G401 (cell line): ENCODE results near the gene CAB39L. TPM values are rescaled to one million over a fixed set of nuclear protein-coding genes. Genes with fewer than 3 reads are reported as not detected.
A peak's percentile ranks its signal among the peaks of the same experiment; 100 is the strongest.

Experiments used
- DNase-seq: peaks from one replicate; pipeline ENCODE4 v3.0.0-alpha.2; 2015; ENCODE audit warnings: low spot score
- in situ Hi-C: cut with HindIII; loops from 2 replicates; pipeline ENCODE4 v1.10.0; 2016; ENCODE audit warnings: low sequenced_read_pairs, mixed read lengths
- total RNA-seq: library from RNA; depleted of rRNA; stranded (reverse); fragments of >200 nt; shearing (Covaris generic); gene quantifications from 2 replicates; pipeline ENCODE4 v1.2.3, GENCODE V29; 2014

Gene CAB39L
- total RNA-seq, 1 experiment from 2014 or later = 42.4 TPM

DNA sequence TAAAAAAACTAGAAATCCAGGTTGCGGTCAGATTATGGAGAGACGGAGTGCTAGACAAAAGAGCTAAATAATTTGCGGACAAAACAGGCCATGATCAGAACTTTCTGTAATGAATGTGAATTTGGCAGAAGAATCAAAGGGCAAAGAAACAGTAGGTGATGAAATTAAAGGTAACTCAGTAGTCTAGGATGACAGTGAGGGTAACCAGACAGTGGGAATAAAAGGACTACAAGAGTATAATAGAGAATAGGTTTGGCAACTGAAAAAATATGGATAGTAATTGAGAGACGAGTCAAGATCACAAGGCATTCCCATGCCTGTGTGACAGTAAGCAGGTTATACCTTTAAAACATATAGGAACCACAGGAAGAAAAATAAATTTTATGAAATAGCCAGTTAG lies 35.9 kb downstream of the CAB39L start:
- in situ Hi-C loops = no loop called here
- DNase-seq = no peak

DNA sequence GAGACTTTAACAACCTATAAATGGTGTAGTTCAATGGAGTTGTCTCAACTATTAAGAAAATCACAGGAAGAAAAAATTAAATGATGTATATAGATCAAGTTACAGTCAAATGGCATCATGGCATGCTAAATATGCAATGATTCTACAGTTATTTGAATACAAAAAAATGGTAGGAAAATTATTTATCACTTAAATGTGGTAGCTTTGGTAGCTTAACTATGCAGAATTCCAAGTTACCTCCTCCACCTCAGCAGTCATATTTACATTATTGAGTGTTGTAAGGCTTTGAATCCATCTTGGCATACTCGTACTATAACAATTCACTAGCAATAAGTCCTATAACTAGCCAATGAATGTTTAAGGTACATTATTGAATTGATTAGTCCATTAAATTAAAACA lies 36.8 kb downstream of the CAB39L start:
- DNase-seq = no peak
- in situ Hi-C loops = no loop called here

DNA sequence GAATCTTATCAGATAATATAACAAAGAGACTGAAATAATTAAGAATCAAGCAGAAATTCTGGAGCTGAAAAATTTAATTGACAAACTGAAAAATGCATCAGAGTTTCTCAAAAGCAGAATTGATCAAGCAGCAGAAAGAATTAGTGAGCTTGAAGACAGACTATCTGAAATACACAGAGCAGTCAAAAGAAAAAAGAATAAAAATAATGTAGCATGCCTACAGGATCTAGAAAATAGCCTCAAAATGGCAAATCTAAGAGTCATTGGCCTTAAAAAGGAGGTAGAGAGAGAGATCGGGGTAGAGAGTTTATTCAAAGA lies 39.2 kb downstream of the CAB39L start:
- DNase-seq = no peak
- in situ Hi-C loops = no loop called here

DNA sequence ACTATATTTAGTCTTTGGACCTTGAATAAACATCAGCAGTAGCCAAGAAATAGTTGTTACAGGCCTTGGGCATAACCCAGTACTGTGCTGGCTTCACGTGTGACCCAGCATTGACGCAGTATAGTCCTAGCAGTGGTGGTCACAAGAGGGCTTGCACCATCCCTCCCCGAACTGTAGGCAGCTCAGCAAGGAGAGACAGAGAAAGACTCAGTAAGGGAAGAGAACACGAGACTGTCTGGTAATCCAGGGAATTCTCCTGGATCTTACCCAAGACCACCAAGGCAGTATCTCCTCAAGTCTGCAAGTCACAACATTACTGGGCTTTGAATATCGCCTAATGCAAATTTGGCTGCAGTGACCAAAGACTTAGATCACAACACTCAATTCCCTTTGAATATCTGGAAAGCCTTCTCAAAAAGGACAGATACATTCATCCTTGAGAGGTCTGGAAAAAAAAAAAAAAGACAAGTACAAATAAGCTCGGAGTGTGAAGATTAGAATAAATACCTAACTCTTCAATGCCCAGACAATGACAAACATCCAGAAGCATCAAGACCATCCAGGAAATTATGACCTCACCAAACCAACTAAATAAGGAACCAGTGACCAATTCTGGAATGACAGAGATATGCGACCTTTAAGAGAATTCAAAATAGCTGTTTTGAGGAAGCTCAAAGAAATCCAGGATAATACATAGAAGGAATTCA lies 39.7 kb downstream of the CAB39L start:
- DNase-seq = no peak
- in situ Hi-C loops = no loop called here

GRCh38 chr13:49400755-49401659 lies 42.9 kb downstream of the CAB39L start:
- in situ Hi-C loops = no loop called here
- DNase-seq = peak; percentile 58

DNA sequence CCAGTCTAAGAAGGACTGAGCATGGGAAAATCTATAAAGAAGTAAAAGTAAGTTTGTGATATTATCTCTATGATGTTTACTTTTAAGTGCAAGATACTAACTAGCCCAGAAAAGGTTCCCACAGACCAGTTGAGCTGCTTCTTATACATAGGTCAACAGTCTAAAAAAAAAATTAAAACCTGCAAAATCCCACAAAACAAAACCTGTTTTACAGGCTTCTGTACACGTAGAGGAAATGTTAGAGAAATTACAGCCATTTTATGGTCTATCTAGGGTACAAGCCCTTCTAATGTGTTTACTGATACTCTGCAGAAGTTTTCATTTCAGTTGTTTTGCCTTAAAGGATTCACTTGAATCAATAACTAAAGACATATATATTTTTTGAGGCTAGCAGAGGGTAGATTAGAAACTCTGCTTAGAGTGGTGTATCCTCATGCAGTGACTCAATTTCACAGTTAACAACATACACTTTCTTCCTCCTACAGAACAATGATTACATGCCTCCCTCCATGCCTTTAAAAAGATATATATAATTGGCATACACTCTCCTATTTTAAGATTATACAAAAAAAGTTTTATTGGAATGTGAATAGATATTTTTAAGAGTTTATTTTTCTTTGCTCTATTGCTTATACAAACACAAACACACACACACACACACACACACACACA lies 43.9 kb downstream of the CAB39L start:
- in situ Hi-C loops = no loop called here
- no peak for DNase-seq

- in situ Hi-C loops = no loop called here
- no peak for DNase-seq
Observed at GRCh38 chr13:49395878-49396380, 47.9 kb downstream of the CAB39L start.

DNA sequence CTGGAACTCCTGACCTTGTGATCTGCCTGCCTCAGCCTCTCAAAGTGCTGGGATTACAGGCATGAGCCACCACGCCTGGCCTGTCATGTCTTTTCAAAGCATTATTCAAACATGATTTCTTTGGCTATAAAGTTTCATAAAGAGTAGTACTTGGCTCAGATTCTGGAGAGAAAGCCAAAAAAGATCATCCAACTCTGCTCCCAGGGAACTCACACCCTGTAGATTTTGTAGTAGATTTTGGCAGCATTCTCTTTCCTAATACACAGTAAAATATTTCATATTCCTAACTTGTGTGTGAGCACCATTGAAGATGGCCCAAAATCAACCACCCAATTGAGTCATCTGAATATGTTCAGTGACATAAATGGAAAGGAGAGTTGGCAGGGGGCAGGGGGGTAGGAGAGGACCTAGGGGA lies 48.4 kb downstream of the CAB39L start:
- in situ Hi-C loops = no loop called here
- no peak for DNase-seq

DNA sequence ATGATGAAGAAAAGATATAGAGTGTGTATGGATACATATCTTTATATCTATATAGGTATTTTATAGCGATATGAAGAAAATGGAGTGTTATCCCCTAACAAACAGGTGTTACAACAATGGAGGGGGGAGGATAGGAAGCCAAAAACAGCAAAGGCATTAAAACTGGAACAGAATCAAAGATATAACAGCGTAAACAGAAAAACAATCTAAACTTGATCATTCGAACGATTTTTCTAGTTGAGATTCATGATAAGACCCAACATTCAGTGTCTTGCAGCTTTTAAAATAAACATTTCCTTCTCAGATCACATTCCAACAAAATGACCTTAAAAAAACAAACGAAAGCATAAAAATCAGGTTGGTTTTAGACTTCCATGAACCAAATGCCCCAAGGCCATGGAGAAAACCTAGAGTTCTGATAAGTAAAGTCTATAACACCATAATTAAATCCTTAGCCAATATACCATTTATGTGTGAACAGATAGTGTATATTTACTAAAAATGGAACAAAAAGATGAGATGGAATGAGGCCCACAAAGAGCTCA lies 55.7 kb downstream of the CAB39L start:
- no peak for DNase-seq
- in situ Hi-C loops = no loop called here

DNA sequence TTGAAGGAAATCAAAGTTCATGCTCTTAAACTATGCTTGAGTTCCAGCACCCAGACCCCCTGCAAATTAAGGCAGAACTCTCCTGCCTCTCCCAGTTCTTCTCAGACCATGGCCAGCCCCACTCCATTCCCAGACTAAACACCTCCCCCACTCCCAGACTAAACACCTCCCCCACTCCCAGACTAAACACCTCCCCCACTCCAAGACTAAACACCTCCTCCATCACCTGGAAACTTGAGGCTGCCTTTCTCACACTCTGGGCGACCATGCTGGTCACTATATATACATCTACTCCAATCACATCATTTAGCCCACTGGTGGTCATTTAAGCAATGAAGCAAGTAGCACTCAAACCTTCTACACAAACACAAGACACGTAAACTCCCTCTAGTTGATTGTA lies 57.2 kb downstream of the CAB39L start:
- DNase-seq = no peak
- in situ Hi-C loops = no loop called here

GRCh38 chr13:49376121-49376520 lies 67.7 kb downstream of the CAB39L start:
- in situ Hi-C loops = no loop called here
- no peak for DNase-seq

DNA sequence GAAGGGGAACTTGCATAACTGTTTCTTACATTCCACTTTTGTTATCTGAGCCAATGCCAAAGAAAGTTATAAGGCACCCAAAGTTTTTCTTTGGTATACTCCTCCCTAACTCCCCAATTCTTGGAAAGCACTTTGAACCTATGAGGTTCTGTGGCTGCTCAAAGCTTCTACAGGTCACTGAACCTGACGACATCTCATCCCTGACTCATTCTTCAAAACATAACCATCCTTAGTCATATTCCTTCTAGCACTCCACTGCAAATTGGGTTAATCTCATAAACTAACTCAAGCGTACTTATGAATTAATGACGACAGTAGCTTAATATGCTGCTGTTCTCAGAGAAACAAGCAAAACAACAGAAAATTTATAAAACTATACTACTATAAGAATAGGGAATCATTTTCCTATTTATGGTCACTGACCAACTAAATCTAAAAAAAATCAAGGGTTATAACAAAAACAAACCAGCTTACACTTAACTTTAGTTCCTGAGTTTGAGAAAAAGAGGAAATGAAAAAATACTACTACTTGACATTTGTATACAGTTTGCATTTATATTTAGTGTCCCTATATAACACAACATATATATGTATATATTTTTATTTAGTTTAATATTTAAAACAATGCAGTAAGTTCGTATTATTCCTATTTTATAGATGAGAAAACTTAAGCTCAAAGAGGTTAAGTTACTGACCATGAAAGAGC lies 69.1 kb downstream of the CAB39L start:
- in situ Hi-C loops = no loop called here
- no peak for DNase-seq

GRCh38 chr13:49373716-49374115 lies 70.1 kb downstream of the CAB39L start:
- DNase-seq = no peak
- in situ Hi-C loops = no loop called here

- DNase-seq = no peak
- in situ Hi-C loops = no loop called here
Observed at GRCh38 chr13:49371943-49372613, 71.8 kb downstream of the CAB39L start.

DNA sequence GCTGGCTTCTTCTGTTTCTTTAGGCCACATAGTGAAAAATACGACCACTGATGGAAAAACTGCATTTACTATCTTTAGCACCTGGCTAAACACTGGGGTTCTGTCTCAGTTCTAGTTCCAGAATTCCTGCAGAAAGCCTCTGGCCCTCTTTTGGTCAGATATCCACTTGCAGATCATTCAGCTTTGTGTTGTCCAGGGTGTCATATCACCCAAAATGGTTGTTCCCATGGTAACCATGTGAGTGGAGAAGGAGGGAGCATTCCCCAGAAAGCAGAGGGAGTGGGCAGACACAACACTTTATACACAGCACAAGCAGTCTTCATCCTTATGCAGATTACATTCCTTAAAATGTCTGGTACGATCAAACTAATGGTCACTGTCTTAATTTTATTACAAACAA lies 73.5 kb downstream of the CAB39L start:
- in situ Hi-C loops = no loop called here
- peak; percentile 53 for DNase-seq

GRCh38 chr13:49369866-49370265 lies 74.0 kb downstream of the CAB39L start:
- no peak for DNase-seq
- in situ Hi-C loops = no loop called here

DNA sequence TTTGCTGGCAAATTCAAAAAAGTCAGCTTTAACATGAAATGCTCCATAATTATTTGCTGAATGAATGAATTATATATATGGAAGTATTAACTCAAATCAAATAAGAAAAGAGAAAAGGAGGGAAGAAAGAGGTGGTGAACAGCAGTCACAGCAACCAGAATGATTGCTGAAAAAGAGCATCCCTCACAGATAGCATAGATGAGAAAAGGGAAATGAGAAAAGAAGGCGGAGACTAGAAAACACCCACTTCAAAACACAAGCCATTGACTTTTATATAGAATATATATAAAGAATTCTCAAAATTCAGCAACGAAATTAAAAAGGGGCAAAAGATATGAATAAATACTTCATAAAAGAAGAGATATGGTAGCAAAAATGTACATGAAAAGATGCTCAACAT lies 75.2 kb downstream of the CAB39L start:
- in situ Hi-C loops = no loop called here

GRCh38 chr13:49367640-49368422 lies 76.0 kb downstream of the CAB39L start:
- in situ Hi-C loops = no loop called here
- peak; percentile 44 for DNase-seq

More for the DNA sequence above, 75.2 kb downstream of the CAB39L start:
- no peak for DNase-seq
